ENCODE data around the gene TMEM9B.

DNA sequence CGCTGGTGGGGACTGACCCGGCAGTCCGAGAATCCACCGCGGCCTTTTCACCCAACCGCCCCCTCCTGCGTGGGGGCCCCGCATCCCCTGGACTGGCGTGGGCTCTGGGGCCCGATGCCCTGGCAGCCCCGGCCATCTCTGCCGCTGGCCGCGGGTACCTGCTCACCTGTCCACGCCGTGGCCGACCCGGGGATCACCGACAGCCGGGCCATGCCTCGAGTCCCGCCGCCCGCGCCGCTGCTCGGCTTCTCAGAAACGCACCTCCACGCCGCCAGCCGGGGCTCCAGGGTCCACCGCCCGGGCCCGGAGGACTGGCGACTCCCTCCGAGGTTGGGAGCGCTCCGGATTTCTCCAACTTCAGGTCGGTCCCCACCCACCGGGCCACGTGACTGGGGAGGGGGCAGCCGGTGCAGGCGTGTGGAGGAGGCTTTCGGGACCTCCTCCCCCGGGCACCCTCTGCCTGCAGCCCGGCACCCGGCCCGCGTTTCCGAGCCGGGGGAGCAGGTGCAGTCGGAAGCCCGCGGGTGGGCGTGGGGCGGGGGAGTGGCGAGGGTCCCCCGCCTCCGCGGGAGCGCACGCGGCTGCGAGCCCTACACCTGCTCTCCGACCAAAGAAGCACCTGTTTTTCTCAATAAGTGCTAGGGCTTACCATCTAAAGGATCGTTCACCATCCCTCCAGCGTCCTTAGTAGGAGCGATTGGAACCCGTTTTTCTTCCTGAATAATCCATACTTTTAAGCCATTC is 40.1 kb upstream of the TMEM9B start:
- TF ChIP-seq, protein P1, sequence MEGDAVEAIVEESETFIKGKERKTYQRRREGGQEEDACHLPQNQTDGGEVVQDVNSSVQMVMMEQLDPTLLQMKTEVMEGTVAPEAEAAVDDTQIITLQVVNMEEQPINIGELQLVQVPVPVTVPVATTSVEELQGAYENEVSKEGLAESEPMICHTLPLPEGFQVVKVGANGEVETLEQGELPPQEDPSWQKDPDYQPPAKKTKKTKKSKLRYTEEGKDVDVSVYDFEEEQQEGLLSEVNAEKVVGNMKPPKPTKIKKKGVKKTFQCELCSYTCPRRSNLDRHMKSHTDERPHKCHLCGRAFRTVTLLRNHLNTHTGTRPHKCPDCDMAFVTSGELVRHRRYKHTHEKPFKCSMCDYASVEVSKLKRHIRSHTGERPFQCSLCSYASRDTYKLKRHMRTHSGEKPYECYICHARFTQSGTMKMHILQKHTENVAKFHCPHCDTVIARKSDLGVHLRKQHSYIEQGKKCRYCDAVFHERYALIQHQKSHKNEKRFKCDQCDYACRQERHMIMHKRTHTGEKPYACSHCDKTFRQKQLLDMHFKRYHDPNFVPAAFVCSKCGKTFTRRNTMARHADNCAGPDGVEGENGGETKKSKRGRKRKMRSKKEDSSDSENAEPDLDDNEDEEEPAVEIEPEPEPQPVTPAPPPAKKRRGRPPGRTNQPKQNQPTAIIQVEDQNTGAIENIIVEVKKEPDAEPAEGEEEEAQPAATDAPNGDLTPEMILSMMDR (IDR thresholded peaks at IDR 0.05; ENCODE audit: insufficient read depth, low read length), result no peak
- no peak for TF ChIP-seq POLR2AphosphoS5 (IDR thresholded peaks at IDR 0.05; ENCODE audit: low read depth)
- TF ChIP-seq, protein P2, sequence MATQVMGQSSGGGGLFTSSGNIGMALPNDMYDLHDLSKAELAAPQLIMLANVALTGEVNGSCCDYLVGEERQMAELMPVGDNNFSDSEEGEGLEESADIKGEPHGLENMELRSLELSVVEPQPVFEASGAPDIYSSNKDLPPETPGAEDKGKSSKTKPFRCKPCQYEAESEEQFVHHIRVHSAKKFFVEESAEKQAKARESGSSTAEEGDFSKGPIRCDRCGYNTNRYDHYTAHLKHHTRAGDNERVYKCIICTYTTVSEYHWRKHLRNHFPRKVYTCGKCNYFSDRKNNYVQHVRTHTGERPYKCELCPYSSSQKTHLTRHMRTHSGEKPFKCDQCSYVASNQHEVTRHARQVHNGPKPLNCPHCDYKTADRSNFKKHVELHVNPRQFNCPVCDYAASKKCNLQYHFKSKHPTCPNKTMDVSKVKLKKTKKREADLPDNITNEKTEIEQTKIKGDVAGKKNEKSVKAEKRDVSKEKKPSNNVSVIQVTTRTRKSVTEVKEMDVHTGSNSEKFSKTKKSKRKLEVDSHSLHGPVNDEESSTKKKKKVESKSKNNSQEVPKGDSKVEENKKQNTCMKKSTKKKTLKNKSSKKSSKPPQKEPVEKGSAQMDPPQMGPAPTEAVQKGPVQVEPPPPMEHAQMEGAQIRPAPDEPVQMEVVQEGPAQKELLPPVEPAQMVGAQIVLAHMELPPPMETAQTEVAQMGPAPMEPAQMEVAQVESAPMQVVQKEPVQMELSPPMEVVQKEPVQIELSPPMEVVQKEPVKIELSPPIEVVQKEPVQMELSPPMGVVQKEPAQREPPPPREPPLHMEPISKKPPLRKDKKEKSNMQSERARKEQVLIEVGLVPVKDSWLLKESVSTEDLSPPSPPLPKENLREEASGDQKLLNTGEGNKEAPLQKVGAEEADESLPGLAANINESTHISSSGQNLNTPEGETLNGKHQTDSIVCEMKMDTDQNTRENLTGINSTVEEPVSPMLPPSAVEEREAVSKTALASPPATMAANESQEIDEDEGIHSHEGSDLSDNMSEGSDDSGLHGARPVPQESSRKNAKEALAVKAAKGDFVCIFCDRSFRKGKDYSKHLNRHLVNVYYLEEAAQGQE (IDR thresholded peaks at IDR 0.05; ENCODE audit: insufficient replicate concordance, low read depth), result no peak

All from HL-60 (cell line).